SU-DHL-6 (cell line): ENCODE measurements around the gene UBASH3B.

Source experiments
- H2AFZ ChIP-seq: fragments of 200-600 bp; sonication (generic); 2 replicates; pipeline ENCODE4 v1.6.1; 2014; ENCODE audit warnings: low read depth, mild to moderate bottlenecking, moderate library complexity, mixed read lengths, antibody characterized with exemption, low read length; ENCODE audit not compliant: severe bottlenecking
- H3F3A ChIP-seq: fragments of 200-600 bp; shearing (Covaris generic); 2 replicates; pipeline ENCODE4 v1.6.0; 2016; ENCODE audit warnings: antibody characterized with exemption, mild to moderate bottlenecking; ENCODE audit not compliant: insufficient read depth
- H3K27ac ChIP-seq: fragments of 200-600 bp; sonication (generic); 2 replicates; pipeline ENCODE4 v1.5.1; 2016; ENCODE audit warnings: low read depth, mild to moderate bottlenecking, low read length, moderate library complexity, mixed read lengths
- H3K27me3 ChIP-seq: fragments of 200-600 bp; sonication (generic), shearing (Covaris generic); 2 replicates; pipeline ENCODE4 v1.6.0; 2014; ENCODE audit warnings: mild to moderate bottlenecking, low read length
- H3K36me3 ChIP-seq: fragments of 200-600 bp; sonication (generic); 2 replicates; pipeline ENCODE4 v1.6.1; 2014; ENCODE audit warnings: mild to moderate bottlenecking, low read length, mixed read lengths
- H3K4me2 ChIP-seq: fragments of 300-600, 200-600 bp; shearing (Covaris generic), sonication (generic); 2 replicates; pipeline ENCODE4 v1.6.0; 2014; ENCODE audit warnings: low read length, low read depth, mild to moderate bottlenecking; ENCODE audit not compliant: poor library complexity, severe bottlenecking
- H3K4me3 ChIP-seq: fragments of 200-600 bp; sonication (generic); 2 replicates; pipeline ENCODE4 v1.5.1; 2014; ENCODE audit warnings: antibody characterized with exemption, low read length, mild to moderate bottlenecking, mixed read lengths; ENCODE audit not compliant: insufficient read depth, poor library complexity, severe bottlenecking
- H3K79me2 ChIP-seq: fragments of 200-600 bp; sonication (generic); 2 replicates; pipeline ENCODE4 v1.6.1; 2014; ENCODE audit warnings: mild to moderate bottlenecking, low read length, moderate library complexity; ENCODE audit not compliant: insufficient read depth
- H3K9ac ChIP-seq: fragments of 200-600 bp; sonication (generic); 2 replicates; pipeline ENCODE4 v1.7.0; 2014; ENCODE audit warnings: mild to moderate bottlenecking, low read length
- H3K9me2 ChIP-seq: fragments of 200-600 bp; sonication (generic); replicated peaks from 2 replicates; pipeline ENCODE4 v1.6.1; 2014; ENCODE audit warnings: low read length; ENCODE audit not compliant: insufficient read depth
- H3K9me3 ChIP-seq: fragments of 200-600 bp; sonication (generic); 2 replicates; pipeline ENCODE4 v1.6.1; 2014; ENCODE audit warnings: low read length, mixed read lengths; ENCODE audit not compliant: insufficient read depth
- H4K20me1 ChIP-seq: fragments of 200-600 bp; sonication (generic); 2 replicates; pipeline ENCODE4 v1.6.1; 2014; ENCODE audit warnings: low read depth, mild to moderate bottlenecking, antibody characterized with exemption, low read length, moderate library complexity, mixed read lengths
- EZH2phosphoT487 ChIP-seq: fragments of 200-600 bp; sonication (generic), shearing (Covaris generic); conservative IDR thresholded peaks from 2 replicates; pipeline ENCODE4 v1.6.1; 2018; ENCODE audit warnings: mild to moderate bottlenecking, antibody characterized with exemption, low read length, moderate library complexity, mixed read lengths
- TF ChIP-seq, protein P1 (sequence below): fragments of 200-600 bp; sonication (generic); IDR thresholded peaks from one replicate; pipeline ENCODE4 v1.5.1; 2017; ENCODE audit warnings: antibody characterized with exemption, mild to moderate bottlenecking, low read length, moderate library complexity; ENCODE audit not compliant: insufficient read depth, poor library complexity, severe bottlenecking

UBASH3B gene

DNA sequence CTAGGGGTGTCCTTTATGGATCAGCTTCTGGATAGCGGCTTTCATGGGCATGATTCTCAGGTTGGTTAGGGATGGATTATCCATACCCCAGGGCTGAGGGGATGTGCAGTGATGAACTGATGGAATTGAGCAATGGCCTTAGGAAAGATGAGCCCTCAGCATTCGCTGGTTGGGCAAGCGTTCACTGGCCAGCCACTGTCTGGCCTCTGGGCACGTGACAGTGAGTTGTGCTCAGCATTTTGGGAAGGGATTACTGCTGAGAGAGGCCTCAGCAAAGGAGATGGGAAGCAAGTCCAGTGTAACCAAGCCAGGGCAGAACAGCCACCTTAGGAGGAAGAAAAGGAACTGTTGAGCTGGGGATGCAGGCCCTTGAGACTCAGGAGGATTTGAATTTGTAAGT lies 17.4 kb downstream of the UBASH3B start:
- no peak for TF ChIP-seq EZH2phosphoT487
- TF ChIP-seq, protein P1, sequence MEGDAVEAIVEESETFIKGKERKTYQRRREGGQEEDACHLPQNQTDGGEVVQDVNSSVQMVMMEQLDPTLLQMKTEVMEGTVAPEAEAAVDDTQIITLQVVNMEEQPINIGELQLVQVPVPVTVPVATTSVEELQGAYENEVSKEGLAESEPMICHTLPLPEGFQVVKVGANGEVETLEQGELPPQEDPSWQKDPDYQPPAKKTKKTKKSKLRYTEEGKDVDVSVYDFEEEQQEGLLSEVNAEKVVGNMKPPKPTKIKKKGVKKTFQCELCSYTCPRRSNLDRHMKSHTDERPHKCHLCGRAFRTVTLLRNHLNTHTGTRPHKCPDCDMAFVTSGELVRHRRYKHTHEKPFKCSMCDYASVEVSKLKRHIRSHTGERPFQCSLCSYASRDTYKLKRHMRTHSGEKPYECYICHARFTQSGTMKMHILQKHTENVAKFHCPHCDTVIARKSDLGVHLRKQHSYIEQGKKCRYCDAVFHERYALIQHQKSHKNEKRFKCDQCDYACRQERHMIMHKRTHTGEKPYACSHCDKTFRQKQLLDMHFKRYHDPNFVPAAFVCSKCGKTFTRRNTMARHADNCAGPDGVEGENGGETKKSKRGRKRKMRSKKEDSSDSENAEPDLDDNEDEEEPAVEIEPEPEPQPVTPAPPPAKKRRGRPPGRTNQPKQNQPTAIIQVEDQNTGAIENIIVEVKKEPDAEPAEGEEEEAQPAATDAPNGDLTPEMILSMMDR: no peak
- Histone ChIP-seq H3K36me3 (no peaks in the 10 kb centered on the region), H3K79me2 (no peaks in the 10 kb centered on the region)

DNA sequence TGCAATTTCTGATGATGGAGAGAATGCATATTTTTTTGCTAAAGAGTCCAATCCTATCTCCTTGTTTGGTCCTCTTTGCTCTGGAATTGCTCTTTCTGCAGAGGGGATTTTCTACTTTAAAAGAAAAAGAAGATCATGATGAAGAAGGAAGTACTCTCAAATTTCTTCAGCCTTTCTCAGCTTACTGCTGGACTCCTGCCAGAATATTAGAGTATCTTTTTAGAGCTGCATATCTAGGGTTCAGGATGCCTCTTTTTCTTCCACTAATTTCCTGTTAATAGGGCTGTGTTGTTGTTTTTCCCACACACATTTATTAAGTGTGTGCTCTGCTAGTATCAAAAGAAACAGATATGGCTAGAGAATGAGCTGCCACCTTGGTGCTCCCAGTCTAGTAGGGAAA lies 18.2 kb downstream of the UBASH3B start:
- Histone ChIP-seq H3K36me3 (no peaks in the 10 kb centered on the region), H3K4me2 (no peak overlapping the region), H3F3A (no peaks in the 10 kb centered on the region), H3K9me2 (no peaks in the 10 kb centered on the region), H3K27me3 (no peaks in the 10 kb centered on the region), H3K9ac (no peak overlapping the region), H3K79me2 (no peaks in the 10 kb centered on the region), H4K20me1 (0 out of 2 replicates have a peak, but pooled peaks cover 4% of the 10 kb centered on the region), H3K9me3 (no peaks in the 10 kb centered on the region), H3K27ac (no peak overlapping the region), H3K4me3 (no peak overlapping the region), H2AFZ (no peak overlapping the region)
- TF ChIP-seq, protein P1: no peak
- no peak for TF ChIP-seq EZH2phosphoT487

More for the DNA sequence above, 17.4 kb downstream of the UBASH3B start:
- 0 out of 2 replicates have a peak, but pooled peaks cover 4% of the 10 kb centered on the region for H4K20me1 ChIP-seq
- no peak overlapping the region for H3K9ac ChIP-seq
- H3K27me3 ChIP-seq: no peaks in the 10 kb centered on the region
- no peaks in the 10 kb centered on the region for H3K9me2 ChIP-seq
- H2AFZ ChIP-seq: no peak overlapping the region
- no peaks in the 10 kb centered on the region for H3F3A ChIP-seq
- no peaks in the 10 kb centered on the region for H3K9me3 ChIP-seq
- no peak overlapping the region for H3K4me2 ChIP-seq
- no peak overlapping the region for H3K4me3 ChIP-seq
- no peak overlapping the region for H3K27ac ChIP-seq

DNA sequence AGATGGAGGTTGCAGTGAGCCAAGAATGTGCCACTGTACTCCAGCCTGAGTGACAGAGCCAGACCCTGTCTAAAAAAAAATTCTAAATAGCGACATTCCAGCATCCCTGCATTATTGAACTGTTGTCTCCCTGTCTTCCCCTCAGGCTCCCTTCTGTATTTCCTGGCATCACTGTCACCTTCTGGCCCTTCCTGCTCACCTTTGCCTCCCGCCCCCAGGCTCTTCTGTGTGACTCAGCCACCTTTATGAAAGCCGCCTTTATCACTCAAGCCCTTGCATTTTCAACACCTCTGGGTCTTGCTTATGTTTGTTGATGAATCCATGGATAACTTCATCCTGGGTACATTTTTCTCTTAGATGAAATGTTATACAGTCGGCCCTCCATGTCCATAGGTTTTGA lies 21.1 kb downstream of the UBASH3B start:
- Histone ChIP-seq H3F3A (no peaks in the 10 kb centered on the region), H3K79me2 (no peaks in the 10 kb centered on the region), H2AFZ (no peak overlapping the region), H3K27me3 (no peaks in the 10 kb centered on the region), H3K36me3 (no peaks in the 10 kb centered on the region), H3K4me3 (no peak overlapping the region), H3K4me2 (no peak overlapping the region), H3K9me2 (no peaks in the 10 kb centered on the region), H3K27ac (no peak overlapping the region), H3K9ac (no peak overlapping the region), H4K20me1 (0 out of 2 replicates have a peak, but pooled peaks cover 4% of the 10 kb centered on the region), H3K9me3 (no peaks in the 10 kb centered on the region)
- TF ChIP-seq, protein P1: no peak
- TF ChIP-seq EZH2phosphoT487: no peak
